ENCODE measurements around the gene NRXN2. TPM values are rescaled to one million over a fixed set of nuclear protein-coding genes. Genes with fewer than 3 reads are reported as not detected.

NRXN2 gene
- total and polyA plus RNA-seq, 11 donors: 0.42 to 5.5 (median 0.92) TPM; not detected in 1

- intact Hi-C loops (cut with DNase I): loop anchor here in 6 of 10 donors (5.0 to 10.0 kb wide), 4 partner anchors 162 to 300 kb away; partner anchors contain the start of gene RPS6KA4 (in 1 of the 6)
- DNase-seq (no peak), ATAC-seq (no peak)
- peak overlapping the region in 1 of 12 donors; percentile 86 for H3K27ac ChIP-seq
- no peaks in the 10 kb centered on the region for H3K36me3 ChIP-seq
- peaks cover 0 to 39% (median 0%) of the 10 kb centered on the region in 12 donors for H3K4me1 ChIP-seq
- 80 to 95% (median 86%) methylated on average over 1 to 4 of the region's 4 CpGs for WGBS, 4 donors
- no peak for TF ChIP-seq POLR2A (IDR thresholded peaks at IDR 0.05)
- no peak for TF ChIP-seq CTCF (IDR thresholded peaks at IDR 0.05)
- no peak overlapping the region for H3K4me3 ChIP-seq
- no peaks in the 10 kb centered on the region for H3K9me3 ChIP-seq
- peaks cover 0 to 5% (median 0%) of the 10 kb centered on the region in 9 donors for H3K27me3 ChIP-seq
Measured at GRCh38 chr11:64654439-64654838, 68.6 kb downstream of the NRXN2 start.

- H3K4me1 ChIP-seq: peaks cover 0 to 39% (median 0%) of the 10 kb centered on the region in 12 donors
- no peak overlapping the region for H3K27ac ChIP-seq
- H3K27me3 ChIP-seq: peaks cover 0 to 5% (median 0%) of the 10 kb centered on the region in 9 donors
- no peak for TF ChIP-seq POLR2A (IDR thresholded peaks at IDR 0.05)
- no peak for TF ChIP-seq CTCF (IDR thresholded peaks at IDR 0.05)
- ATAC-seq: no peak
- no peak overlapping the region for H3K4me3 ChIP-seq
- WGBS, 4 donors: 52 to 62% (median 55%) methylated on average over 13 of the region's 13 CpGs
- DNase-seq: no peak
- H3K36me3 ChIP-seq: no peaks in the 10 kb centered on the region
- intact Hi-C loops (cut with DNase I): loop anchor here in 8 of 10 donors (1.0 to 10.0 kb wide), 7 partner anchors 99 to 299 kb away; partner anchors contain the start of gene RPS6KA4 (in 1 of the 8)
- no peaks in the 10 kb centered on the region for H3K9me3 ChIP-seq
Measured at GRCh38 chr11:64653388-64653973, 69.5 kb downstream of the NRXN2 start.

- TF ChIP-seq CTCF (IDR thresholded peaks at IDR 0.05): peak; percentile 74 to 93 (median 85)
- TF ChIP-seq POLR2A (IDR thresholded peaks at IDR 0.05): no peak
- H3K9me3 ChIP-seq: no peaks in the 10 kb centered on the region
- H3K36me3 ChIP-seq: no peaks in the 10 kb centered on the region
- intact Hi-C loops (cut with DNase I): loop anchor here in 8 of 10 donors (1.0 to 10.0 kb wide), 7 partner anchors 98 to 298 kb away; partner anchors contain the start of gene RPS6KA4 (in 1 of the 8)
- H3K27me3 ChIP-seq: peaks cover 0 to 5% (median 0%) of the 10 kb centered on the region in 9 donors
- ATAC-seq: peak in 3 of 4 donors; percentile 73 to 86 (median 83)
- no peak overlapping the region for H3K4me3 ChIP-seq
- WGBS, 4 donors: 51 to 56% (median 55%) methylated on average over 13 of the region's 13 CpGs
- H3K27ac ChIP-seq: no peak overlapping the region
- H3K4me1 ChIP-seq: peaks cover 0 to 39% (median 0%) of the 10 kb centered on the region in 12 donors
- DNase-seq: peak; percentile 70 to 82 (median 75)
Measured at GRCh38 chr11:64652586-64653387, 70.2 kb downstream of the NRXN2 start.

All from heart left ventricle (tissue), 16 donors.